GM12878 (cell line): ENCODE results near the gene DISP3. TPM values are rescaled to one million over a fixed set of nuclear protein-coding genes. Genes with fewer than 3 reads are reported as not detected.

Experiments
- ATAC-seq: fragments of 200-7000 bp; cut with Tn5 transposase; 3 replicates; pipeline ENCODE4 v1.9.1; 2020; ENCODE audit warnings: mild to moderate bottlenecking, moderate library complexity
- BruUV-seq: library from RNA; stranded (reverse); fragments of 400-500 nt; replicated peaks from 2 replicates; lab custom pipeline; 2021; lab: Mats Ljungman, UMichigan
- CTCF ChIA-PET: fragments of 300-600 bp; sonication (Branson Sonifier 250); formaldehyde crosslinking; extraction: SDS; loops from one replicate; lab custom pipeline; 2021; ENCODE audit warnings: inconsistent platforms; lab: Yijun Ruan, JAX
- POLR2A ChIA-PET: fragments of 350-600 bp; formaldehyde crosslinking; extraction: SDS; loops from one replicate; lab custom pipeline; 2021; ENCODE audit warnings: inconsistent platforms; lab: Charles Lee
- RAD21 ChIA-PET: fragments of 300-600 bp; sonication (Branson Sonifier 250); formaldehyde crosslinking; loops from one replicate; lab custom pipeline; 2023; ENCODE audit warnings: antibody characterized with exemption; ENCODE audit not compliant: unreplicated experiment; lab: Charles Lee
- SMC1A ChIA-PET: fragments of 300-600 bp; sonication (Branson Sonifier 250); formaldehyde crosslinking; loops from one replicate; lab custom pipeline; 2023; ENCODE audit not compliant: unreplicated experiment, uncharacterized antibody; lab: Charles Lee
- DNase-seq: peaks from one replicate; pipeline ENCODE4 v3.0.0-alpha.2; 2011; ENCODE audit warnings: low read depth, low spot score
- FAIRE-seq: peaks from 3 replicates; lab custom pipeline; 2011; peaks lifted over from hg19 to GRCh38; lab: Jason Lieb, UNC
- H2AFZ ChIP-seq: 2 replicates; pipeline ENCODE4 v1.6.0; 2011; ENCODE audit warnings: low read depth, low read length, control low read depth; ENCODE audit not compliant: control insufficient read depth
- H3K27ac ChIP-seq: 2 replicates; pipeline ENCODE4 v1.5.1; 2011; ENCODE audit warnings: control low read depth; ENCODE audit not compliant: control insufficient read depth, insufficient read depth
- H3K27me3 ChIP-seq, 2 experiments: replicated peaks in 1 of 2; 2 replicates each; pipeline versions ENCODE4 v1.6.0 to v1.6.1; 2011; ENCODE audit warnings: low read length in 1 of 2; ENCODE audit not compliant: control insufficient read depth in 2 of 2, insufficient read depth in 2 of 2
- H3K36me3 ChIP-seq, 2 experiments: 2 replicates each; pipeline ENCODE4 v1.5.1; 2011; ENCODE audit warnings: low read length in 1 of 2; ENCODE audit not compliant: control insufficient read depth in 2 of 2, insufficient read depth in 2 of 2
- H3K4me1 ChIP-seq: 2 replicates; pipeline ENCODE4 v1.6.1; 2011; ENCODE audit warnings: mild to moderate bottlenecking, low read length, moderate library complexity, mixed read lengths; ENCODE audit not compliant: control insufficient read depth, insufficient read depth
- H3K4me2 ChIP-seq: 2 replicates; pipeline ENCODE4 v1.6.0; 2011; ENCODE audit warnings: control low read depth; ENCODE audit not compliant: control insufficient read depth, insufficient read depth
- H3K4me3 ChIP-seq: fragments of 200-600 bp; sonication (generic); 2 replicates; pipeline ENCODE4 v1.5.1; 2016
- H3K79me2 ChIP-seq: 2 replicates; pipeline ENCODE4 v1.6.0; 2011; ENCODE audit warnings: low read length; ENCODE audit not compliant: control insufficient read depth, insufficient read depth
- H3K9ac ChIP-seq: 2 replicates; pipeline ENCODE4 v1.8.0; 2011; ENCODE audit warnings: low read length, control low read depth, mixed read lengths; ENCODE audit not compliant: control insufficient read depth, insufficient read depth
- H3K9me3 ChIP-seq: replicated peaks from 3 replicates; pipeline ENCODE4 v1.5.1; 2011; ENCODE audit warnings: mild to moderate bottlenecking, low read length; ENCODE audit not compliant: control insufficient read depth, insufficient read depth
- H4K20me1 ChIP-seq: 2 replicates; pipeline ENCODE4 v1.6.0; 2011; ENCODE audit not compliant: control insufficient read depth, insufficient read depth
- ASH2L ChIP-seq: fragments of 300-600, 200-600 bp; sonication (generic); IDR thresholded peaks from 2 replicates; pipeline ENCODE4 v1.6.1; 2017; ENCODE audit warnings: low read depth, mild to moderate bottlenecking, borderline replicate concordance
- ATF3 ChIP-seq: IDR thresholded peaks from 2 replicates; pipeline ENCODE4 v1.6.1; 2011; ENCODE audit warnings: low read depth, mild to moderate bottlenecking, low read length, moderate library complexity, borderline replicate concordance; ENCODE audit errors: extremely low read depth
- CUX1 ChIP-seq: IDR thresholded peaks from 2 replicates; pipeline ENCODE4 v1.6.1; 2012; ENCODE audit warnings: improper control_type of control experiment, low read depth, low read length; ENCODE audit not compliant: insufficient replicate concordance
- EGR1 ChIP-seq, 2 experiments: IDR thresholded peaks; 1 replicate in 1 of 2; 2 replicates in 1 of 2; pipeline ENCODE4 v1.6.1; 2011 to 2012; ENCODE audit warnings: low read depth in 2 of 2, low read length in 2 of 2, borderline replicate concordance in 1 of 2, mild to moderate bottlenecking in 1 of 2, moderate library complexity in 1 of 2
- EP300 ChIP-seq, 2 experiments: fragments of 150-350 bp in 1 of 2; IDR thresholded peaks; 2 replicates each; pipeline ENCODE4 v1.6.1; 2011 to 2012; ENCODE audit warnings: low read depth in 2 of 2, low read length in 2 of 2, borderline replicate concordance in 1 of 2, improper control_type of control experiment in 1 of 2, inconsistent platforms in 1 of 2; ENCODE audit not compliant: control insufficient read depth in 1 of 2
- ESRRA ChIP-seq: IDR thresholded peaks from 2 replicates; pipeline ENCODE4 v1.6.1; 2012; ENCODE audit warnings: mild to moderate bottlenecking, low read length, improper control_type of control experiment
- EZH2 ChIP-seq: IDR thresholded peaks from 2 replicates; pipeline ENCODE4 v1.6.1; 2012; ENCODE audit warnings: low read depth, mild to moderate bottlenecking, control low read depth, inconsistent platforms, low read length, borderline replicate concordance; ENCODE audit not compliant: control insufficient read depth
- FOS ChIP-seq: IDR thresholded peaks from 3 replicates; pipeline ENCODE4 v1.6.1; 2011; ENCODE audit warnings: borderline replicate concordance; ENCODE audit not compliant: insufficient read length; ENCODE audit errors: extremely low read depth
- HDGF ChIP-seq: fragments of 450-650 bp; IDR thresholded peaks from 2 replicates; pipeline ENCODE4 v1.6.1; 2016; ENCODE audit warnings: antibody characterized with exemption
- IRF4 ChIP-seq: IDR thresholded peaks from 2 replicates; pipeline ENCODE4 v1.6.1; 2011; ENCODE audit warnings: low read depth, low read length
- KLF5 ChIP-seq: fragments of 450-650 bp; IDR thresholded peaks from 2 replicates; pipeline ENCODE4 v1.6.1; 2014; ENCODE audit warnings: mild to moderate bottlenecking; ENCODE audit not compliant: partially characterized antibody
- MEF2B ChIP-seq: fragments of 450-650 bp; IDR thresholded peaks from 2 replicates; pipeline ENCODE4 v1.6.1; 2018; ENCODE audit warnings: mild to moderate bottlenecking, moderate library complexity; ENCODE audit not compliant: partially characterized antibody, poor library complexity, severe bottlenecking
- NR2C2 ChIP-seq: IDR thresholded peaks from 2 replicates; pipeline ENCODE4 v1.6.1; 2011; ENCODE audit warnings: borderline replicate concordance, low read depth; ENCODE audit not compliant: control insufficient read depth, insufficient read length
- NR2F1 ChIP-seq: fragments of 450-650 bp; conservative IDR thresholded peaks from 2 replicates; pipeline ENCODE4 v1.6.1; 2017; ENCODE audit warnings: mild to moderate bottlenecking
- NRF1 ChIP-seq: conservative IDR thresholded peaks from 2 replicates; pipeline ENCODE4 v1.6.1; 2011; ENCODE audit warnings: mild to moderate bottlenecking, low read depth, low read length, improper control_type of control experiment
- POLR2AphosphoS2 ChIP-seq: IDR thresholded peaks from 2 replicates; pipeline ENCODE4 v1.6.1; 2011; ENCODE audit warnings: low read depth, mild to moderate bottlenecking, low read length, improper control_type of control experiment, moderate library complexity
- SREBF2 ChIP-seq: IDR thresholded peaks from 2 replicates; pipeline ENCODE4 v1.6.1; 2012; ENCODE audit warnings: mild to moderate bottlenecking, low read length
- TBL1XR1 ChIP-seq: IDR thresholded peaks from 2 replicates; pipeline ENCODE4 v1.6.1; 2012; ENCODE audit warnings: low read depth, low read length, improper control_type of control experiment
- YBX1 ChIP-seq: fragments of 450-650 bp; IDR thresholded peaks from 2 replicates; pipeline ENCODE4 v1.6.1; 2016; ENCODE audit warnings: antibody characterized with exemption
- WGBS: methylation state at CpG from one replicate; pipeline ENCODE4 v1.1.6; 2016; ENCODE audit warnings: low lambda C conversion rate; ENCODE audit not compliant: insufficient replicate concordance, insufficient coverage; ENCODE audit errors: missing lambda C conversion rate; 5-methylcytosine and 5-hydroxymethylcytosine counted together
- in situ Hi-C: fragments of 300-500 bp; cut with MboI; formaldehyde crosslinking; loops from 9 replicates; pipeline ENCODE4 v1.14.3; 2018; ENCODE audit warnings: mixed read lengths
- intact Hi-C: fragments of 100-400 bp; cut with micrococcal nuclease; formaldehyde crosslinking; loops from one replicate; pipeline ENCODE4 v1.14.2; 2022; ENCODE audit not compliant: unreplicated experiment
- polyA plus RNA-seq, 11 experiments: library from polyadenylated mRNA; depleted of rRNA in 4 of 11; unstranded in 6 of 11; stranded (reverse) in 5 of 11; fragments of >200 nt; fragmentation: Nextera tagmentation in 4 of 11; fragmentation: Illumina TruSeq in 1 of 11; extraction: Ambion mirVana in 4 of 11; extraction: Trizol in 1 of 11; gene quantifications; 1 replicate in 1 of 11; 2 replicates in 10 of 11; pipeline versions ENCODE4 v1.2.1 to v1.2.3, GENCODE V29; 2011 to 2016; ENCODE audit warnings: inconsistent platforms in 2 of 11, missing spikeins in 2 of 11, low read depth in 1 of 11
- total RNA-seq, 4 experiments: library from RNA; depleted of rRNA in 3 of 4; stranded (reverse); fragments of >200 nt in 3 of 4; fragmentation: Illumina TruSeq in 1 of 4; extraction: Trizol in 1 of 4; gene quantifications; 2 replicates each; pipeline versions ENCODE4 v1.2.1 to v1.2.3, GENCODE V29; 2013 to 2021

Gene DISP3
- total and polyA plus RNA-seq, 10 of the 15 experiments (the other 5 are each of a cell fraction or from before 2014, with no cell fraction given): under 0.01 to 0.18 (median 0.09) TPM; not detected in 2

- TF ChIP-seq CUX1 (no peak), NR2F1 (no peak), NRF1 (no peak), IRF4 (no peak), TBL1XR1 (no peak), MEF2B (no peak), SREBF2 (no peak), KLF5 (no peak)
Observed at GRCh38 chr1:11523261-11523660, 44.3 kb downstream of the DISP3 start (continued).

- ATAC-seq (no peak), DNase-seq (no peak), FAIRE-seq (no peak)
- no peak overlapping the region for H3K9ac ChIP-seq
- H3K4me1 ChIP-seq: no peaks in the 10 kb centered on the region
- H3K27ac ChIP-seq: no peak overlapping the region
- in situ Hi-C loops (no loop called here), intact Hi-C loops (no loop called here)
- BruUV-seq: no TSS peak
- H3K4me3 ChIP-seq: no peak overlapping the region
- WGBS: 7% methylated on average over 9 of the region's 9 CpGs
- no peaks in the 10 kb centered on the region for H3K36me3 ChIP-seq
- ChIA-PET RAD21 (no interaction called here), POLR2A (no interaction called here), SMC1A (no interaction called here), CTCF (no interaction called here)
- no peak overlapping the region for H3K4me2 ChIP-seq
- no peaks in the 10 kb centered on the region for H3K9me3 ChIP-seq
- H4K20me1 ChIP-seq: no peaks in the 10 kb centered on the region
- no peak overlapping the region for H2AFZ ChIP-seq
- H3K27me3 ChIP-seq: no peaks in the 10 kb centered on the region
- H3K79me2 ChIP-seq: no peaks in the 10 kb centered on the region
- TF ChIP-seq ESRRA (no peak), POLR2AphosphoS2 (no peak), FOS (no peak), EP300 (IDR thresholded peaks at IDR 0.05; ENCODE audit: borderline replicate concordance in 1 of 2, control insufficient read depth in 1 of 2, low read depth in 2 of 2, low read length in 2 of 2) (no peak), NR2C2 (no peak), YBX1 (no peak), ATF3 (no peak), EGR1 (IDR thresholded peaks at IDR 0.05; ENCODE audit: borderline replicate concordance in 1 of 2, low read depth in 2 of 2, low read length in 2 of 2) (no peak), HDGF (no peak), ASH2L (no peak), EZH2 (no peak)
Observed at GRCh38 chr1:11523746-11524464, 45.0 kb downstream of the DISP3 start.
